Thyroid gland (tissue), 4 donors: Measurements from ENCODE around the gene TRMT1L. TPM values are rescaled to one million over a fixed set of nuclear protein-coding genes. Genes with fewer than 3 reads are reported as not detected.

ENCODE experiments used
- DNase-seq, 2 donors: peaks; one replicate each; pipeline ENCODE4 v3.0.0-alpha.2; 2019
- H3K27ac ChIP-seq, 3 donors: fragments of 200-600 bp; sonication (generic); 1 replicate in 2 of 3; 2 replicates in 1 of 3; pipeline ENCODE4 v1.5.1; 2016 to 2019; ENCODE audit warnings: mild to moderate bottlenecking in 1 of 3, moderate library complexity in 1 of 3
- H3K27me3 ChIP-seq: fragments of 200-600 bp; sonication (generic); one replicate; pipeline ENCODE4 v1.5.1; 2019
- H3K36me3 ChIP-seq, 2 donors: fragments of 200-600 bp; sonication (generic); one replicate each; pipeline ENCODE4 v1.5.1; 2016 to 2019
- H3K4me1 ChIP-seq, 2 donors: fragments of 200-600 bp; sonication (generic); one replicate each; pipeline ENCODE4 v1.5.1; 2017 to 2019
- H3K4me3 ChIP-seq, 3 donors: fragments of 200-600 bp; sonication (generic); replicated peaks in 1 of 3; 1 replicate in 2 of 3; 2 replicates in 1 of 3; pipeline ENCODE4 v1.5.1; 2016; ENCODE audit warnings: mild to moderate bottlenecking in 1 of 3
- H3K9me3 ChIP-seq: fragments of 200-600 bp; sonication (generic); one replicate; pipeline ENCODE4 v1.5.1; 2017
- POLR2A ChIP-seq, 2 donors: fragments of 450-650 bp; IDR thresholded peaks; one replicate each; pipeline ENCODE4 v1.6.1; 2017; ENCODE audit warnings: antibody characterized with exemption in 2 of 2, mild to moderate bottlenecking in 2 of 2, moderate library complexity in 1 of 2
- WGBS, 2 donors: methylation state at CpG; one replicate each; pipeline ENCODE4 v1.1.5; 2017; 5-methylcytosine and 5-hydroxymethylcytosine counted together
- intact Hi-C: fragments of 100-400 bp; cut with DNase I; formaldehyde crosslinking; loops from one replicate; pipeline ENCODE4 v1.15.1; 2023
- total RNA-seq, 4 donors: library from RNA; depleted of rRNA; stranded (reverse); fragments of >200 nt; gene quantifications; one replicate each; pipeline ENCODE4 v1.2.3, GENCODE V29; 2016
- TF ChIP-seq, protein P1 (sequence below), 6 experiments: fragments of 200-600 bp in 3 of 6; fragments of 450-650 bp in 3 of 6; sonication (generic) in 3 of 6; IDR thresholded peaks; one replicate each; pipeline ENCODE4 v1.5.1; 2016 to 2019; ENCODE audit warnings: antibody characterized with exemption in 6 of 6, mild to moderate bottlenecking in 2 of 6, inconsistent platforms in 1 of 6, moderate library complexity in 1 of 6

Gene TRMT1L
- total RNA-seq, 4 donors from 2014 or later, result 25.2 to 31.7 (median 27.1) TPM

- H3K9me3 ChIP-seq, result no peaks in the 10 kb centered on the region
- peaks cover 0 to 4% of the 10 kb centered on the region in 2 donors for H3K36me3 ChIP-seq
- no peaks in the 10 kb centered on the region for H3K27me3 ChIP-seq
- TF ChIP-seq, protein P1, sequence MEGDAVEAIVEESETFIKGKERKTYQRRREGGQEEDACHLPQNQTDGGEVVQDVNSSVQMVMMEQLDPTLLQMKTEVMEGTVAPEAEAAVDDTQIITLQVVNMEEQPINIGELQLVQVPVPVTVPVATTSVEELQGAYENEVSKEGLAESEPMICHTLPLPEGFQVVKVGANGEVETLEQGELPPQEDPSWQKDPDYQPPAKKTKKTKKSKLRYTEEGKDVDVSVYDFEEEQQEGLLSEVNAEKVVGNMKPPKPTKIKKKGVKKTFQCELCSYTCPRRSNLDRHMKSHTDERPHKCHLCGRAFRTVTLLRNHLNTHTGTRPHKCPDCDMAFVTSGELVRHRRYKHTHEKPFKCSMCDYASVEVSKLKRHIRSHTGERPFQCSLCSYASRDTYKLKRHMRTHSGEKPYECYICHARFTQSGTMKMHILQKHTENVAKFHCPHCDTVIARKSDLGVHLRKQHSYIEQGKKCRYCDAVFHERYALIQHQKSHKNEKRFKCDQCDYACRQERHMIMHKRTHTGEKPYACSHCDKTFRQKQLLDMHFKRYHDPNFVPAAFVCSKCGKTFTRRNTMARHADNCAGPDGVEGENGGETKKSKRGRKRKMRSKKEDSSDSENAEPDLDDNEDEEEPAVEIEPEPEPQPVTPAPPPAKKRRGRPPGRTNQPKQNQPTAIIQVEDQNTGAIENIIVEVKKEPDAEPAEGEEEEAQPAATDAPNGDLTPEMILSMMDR (IDR thresholded peaks at IDR 0.05), result no peak
- TF ChIP-seq POLR2A (IDR thresholded peaks at IDR 0.05), result no peak
- no peak overlapping the region for H3K4me3 ChIP-seq
- intact Hi-C loops, result no loop called here
- no peaks in the 10 kb centered on the region for H3K4me1 ChIP-seq
- H3K27ac ChIP-seq, result no peak overlapping the region
- DNase-seq, result no peak
These were observed 69.0 kb downstream of the TRMT1L start for GRCh38 chr1:185087746-185088145.

DNA sequence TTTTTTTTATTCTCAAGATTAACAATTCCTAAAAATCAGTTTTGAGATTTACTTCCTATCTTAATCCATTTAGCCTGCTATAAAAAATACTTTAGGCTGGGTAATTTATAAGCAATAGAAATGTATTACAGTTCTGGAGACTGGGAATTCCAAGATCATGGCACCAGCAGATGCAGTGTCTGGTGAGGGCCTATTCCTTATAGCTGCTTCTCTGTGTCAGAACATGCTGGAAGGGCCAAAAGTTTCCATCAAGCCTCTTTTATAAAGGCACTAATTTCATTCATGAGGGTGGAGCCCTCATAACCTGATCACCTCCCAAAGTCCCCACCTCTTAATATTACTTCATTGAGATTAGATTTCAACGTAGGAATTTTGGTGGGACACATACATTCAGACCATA, 69.7 kb downstream of the TRMT1L start:
- TF ChIP-seq, protein P1 (IDR thresholded peaks at IDR 0.05), result no peak
- TF ChIP-seq POLR2A (IDR thresholded peaks at IDR 0.05), result no peak
- WGBS, 2 donors, result 94 to 100% methylated on average over 1 of the region's 1 CpG
- intact Hi-C loops, result no loop called here

DNA sequence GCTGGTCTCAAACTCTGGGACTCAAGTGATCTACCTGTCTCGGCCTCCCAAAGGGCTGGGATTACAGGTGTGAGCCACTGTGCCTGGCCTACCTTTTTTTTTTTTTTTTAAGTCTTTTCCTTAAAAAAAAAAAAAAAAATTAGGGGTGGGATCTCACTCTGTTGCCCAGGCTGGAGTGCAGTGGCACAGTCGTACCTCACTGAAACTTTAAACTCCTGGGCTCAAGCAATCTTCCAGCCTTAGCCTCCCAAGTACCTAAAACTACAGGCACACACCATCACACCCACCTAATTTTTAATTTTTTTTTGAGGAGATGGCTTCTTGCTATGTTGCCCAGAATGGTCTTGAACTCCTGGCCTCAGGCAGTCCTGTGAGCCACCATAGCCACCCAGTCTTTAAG, 72.9 kb downstream of the TRMT1L start:
- DNase-seq, result no peak
- Histone ChIP-seq H3K9me3 (no peaks in the 10 kb centered on the region), H3K27me3 (no peaks in the 10 kb centered on the region), H3K4me1 (peaks cover 0 to 3% of the 10 kb centered on the region in 2 donors), H3K27ac (no peak overlapping the region), H3K4me3 (no peak overlapping the region), H3K36me3 (peaks cover 0 to 4% of the 10 kb centered on the region in 2 donors)
- intact Hi-C loops, result no loop called here
- TF ChIP-seq POLR2A (IDR thresholded peaks at IDR 0.05), result no peak
- TF ChIP-seq, protein P1 (IDR thresholded peaks at IDR 0.05), result no peak
- WGBS, 2 donors, result 95 to 100% methylated on average over 2 of the region's 2 CpGs

More for the DNA sequence above, 69.7 kb downstream of the TRMT1L start:
- Histone ChIP-seq H3K27me3 (no peaks in the 10 kb centered on the region), H3K27ac (no peak overlapping the region), H3K4me1 (no peaks in the 10 kb centered on the region), H3K36me3 (peaks cover 0 to 4% of the 10 kb centered on the region in 2 donors), H3K9me3 (no peaks in the 10 kb centered on the region), H3K4me3 (no peak overlapping the region)
- no peak for DNase-seq

- Histone ChIP-seq H3K27me3 (no peaks in the 10 kb centered on the region), H3K27ac (no peak overlapping the region), H3K36me3 (no peaks in the 10 kb centered on the region), H3K4me1 (peaks cover 0 to 3% of the 10 kb centered on the region in 2 donors), H3K4me3 (no peak overlapping the region), H3K9me3 (no peaks in the 10 kb centered on the region)
- no peak for DNase-seq
- TF ChIP-seq, protein P1 (IDR thresholded peaks at IDR 0.05), result no peak
- TF ChIP-seq POLR2A (IDR thresholded peaks at IDR 0.05), result no peak
- intact Hi-C loops, result no loop called here
These were observed 76.3 kb downstream of the TRMT1L start for GRCh38 chr1:185080422-185080821.

DNA sequence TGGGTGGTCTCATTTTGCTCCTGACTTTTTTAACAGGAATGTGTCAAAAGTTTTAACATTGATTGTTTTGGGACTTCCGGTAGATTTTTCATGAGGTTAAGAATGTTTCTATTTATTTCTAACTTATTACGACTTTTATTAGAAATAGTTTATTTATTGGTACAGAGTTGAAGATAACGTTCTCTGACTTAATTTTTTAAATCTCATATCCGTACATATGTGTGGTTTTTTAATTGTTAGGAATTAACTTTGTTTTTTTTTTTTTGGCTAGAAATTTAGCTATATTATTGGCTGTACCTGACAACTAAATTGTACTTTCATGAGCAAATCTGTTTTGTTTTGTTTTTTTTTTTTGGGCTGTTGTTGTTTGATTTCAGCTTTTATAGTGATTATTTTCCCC, 79.4 kb downstream of the TRMT1L start:
- no peak overlapping the region for H3K27ac ChIP-seq
- H3K4me1 ChIP-seq, result peaks cover 0 to 3% of the 10 kb centered on the region in 2 donors
- no peak for DNase-seq
- TF ChIP-seq, protein P1 (IDR thresholded peaks at IDR 0.05), result no peak
- no peak for TF ChIP-seq POLR2A (IDR thresholded peaks at IDR 0.05)
- intact Hi-C loops, result no loop called here
- no peak overlapping the region for H3K4me3 ChIP-seq
- H3K9me3 ChIP-seq, result no peaks in the 10 kb centered on the region
- no peaks in the 10 kb centered on the region for H3K36me3 ChIP-seq
- H3K27me3 ChIP-seq, result no peaks in the 10 kb centered on the region
- WGBS, 2 donors, result 88 to 89% methylated on average over 4 of the region's 4 CpGs
